ENCODE results near the gene SKI. TPM values are rescaled to one million over a fixed set of nuclear protein-coding genes. Genes with fewer than 3 reads are reported as not detected.
A peak's percentile ranks its signal among the peaks of the same experiment; 100 is the strongest.
"Not testable (repeated sequence)": the region's sequence is repeated elsewhere in the genome, so short reads cannot be mapped to it uniquely, and the experiment has no call there.

The SKI gene
- total RNA-seq, 2 experiments from 2014 or later, result 286 to 324 TPM

- no peak overlapping the region for H3K27ac Mint-ChIP-seq
- H3K27me3 Mint-ChIP-seq, result no peaks in the 10 kb centered on the region
- Histone ChIP-seq H3K4me1 (ENCODE audit: insufficient read depth, low read length) (peaks cover 16% of the 10 kb centered on the region), H3K27ac (ENCODE audit: low read depth in 1 of 2, low read length in 2 of 2) (no peak overlapping the region), H3K27me3 (ENCODE audit: control insufficient read depth in 1 of 2, insufficient read depth in 2 of 2, low read length in 2 of 2) (no peaks in the 10 kb centered on the region), H3K9me3 (ENCODE audit: control insufficient read depth in 1 of 2, insufficient read depth in 1 of 2, low read length in 2 of 2) (no peaks in the 10 kb centered on the region), H3K36me3 (ENCODE audit: insufficient read depth, low read length) (no peaks in the 10 kb centered on the region), H3K4me3 (ENCODE audit: low read length) (no peak overlapping the region)
- ChIA-PET POLR2A (no interaction called here), CTCF (no interaction called here)
- DNase-seq, result no peak
- no peak for TF ChIP-seq CTCF (IDR thresholded peaks at IDR 0.05)
- intact Hi-C loops (cut with DNase I, micrococcal nuclease), result no loop called here
- ATAC-seq (ENCODE audit: poor library complexity), result no peak
- peaks cover 5% of the 10 kb centered on the region for H3K4me1 Mint-ChIP-seq (ENCODE audit: low read depth)
- H3K36me3 Mint-ChIP-seq (ENCODE audit: low read depth), result no peaks in the 10 kb centered on the region
- no peaks in the 10 kb centered on the region for H3K9me3 Mint-ChIP-seq
- no peak overlapping the region for H3K4me3 Mint-ChIP-seq
Measured at GRCh38 chr1:2323451-2323974, 95.4 kb downstream of the SKI start.

GRCh38 chr1:2324553-2325366 lies 96.6 kb downstream of the SKI start:
- Mint-ChIP-seq H3K4me3 (no peak overlapping the region), H3K4me1 (ENCODE audit: low read depth) (peaks cover 5% of the 10 kb centered on the region), H3K27ac (peak overlapping the region; percentile 71), H3K27me3 (no peaks in the 10 kb centered on the region), H3K9me3 (no peaks in the 10 kb centered on the region), H3K36me3 (ENCODE audit: low read depth) (no peaks in the 10 kb centered on the region)
- intact Hi-C loops (cut with DNase I, micrococcal nuclease), result no loop called here
- TF ChIP-seq CTCF (IDR thresholded peaks at IDR 0.05), result no peak
- peaks cover 11% of the 10 kb centered on the region for H3K4me1 ChIP-seq (ENCODE audit: insufficient read depth, low read length)
- no peak overlapping the region for H3K4me3 ChIP-seq (ENCODE audit: low read length)
- ChIA-PET POLR2A (no interaction called here), CTCF (no interaction called here)
- H3K9me3 ChIP-seq (ENCODE audit: control insufficient read depth in 1 of 2, insufficient read depth in 1 of 2, low read length in 2 of 2), result no peaks in the 10 kb centered on the region
- ATAC-seq (ENCODE audit: poor library complexity) (no peak), DNase-seq (no peak)
- no peak overlapping the region for H3K27ac ChIP-seq (ENCODE audit: low read depth in 1 of 2, low read length in 2 of 2)
- H3K36me3 ChIP-seq (ENCODE audit: insufficient read depth, low read length), result no peaks in the 10 kb centered on the region
- H3K27me3 ChIP-seq (ENCODE audit: control insufficient read depth in 1 of 2, insufficient read depth in 2 of 2, low read length in 2 of 2), result no peaks in the 10 kb centered on the region

GRCh38 chr1:2326524-2326923 lies 98.4 kb downstream of the SKI start:
- H3K27me3 ChIP-seq (ENCODE audit: control insufficient read depth in 1 of 2, insufficient read depth in 2 of 2, low read length in 2 of 2), result no peaks in the 10 kb centered on the region
- H3K4me1 Mint-ChIP-seq (ENCODE audit: low read depth), result peaks cover 5% of the 10 kb centered on the region
- no peaks in the 10 kb centered on the region for H3K36me3 ChIP-seq (ENCODE audit: insufficient read depth, low read length)
- no peak for ATAC-seq (ENCODE audit: poor library complexity)
- intact Hi-C loops (cut with DNase I, micrococcal nuclease), result no loop called here
- no peak overlapping the region for H3K27ac Mint-ChIP-seq
- H3K9me3 ChIP-seq (ENCODE audit: control insufficient read depth in 1 of 2, insufficient read depth in 1 of 2, low read length in 2 of 2), result no peaks in the 10 kb centered on the region
- ChIA-PET CTCF (no interaction called here), POLR2A (no interaction called here)
- H3K4me1 ChIP-seq (ENCODE audit: insufficient read depth, low read length), result peaks cover 9% of the 10 kb centered on the region
- H3K9me3 Mint-ChIP-seq, result no peaks in the 10 kb centered on the region
- no peaks in the 10 kb centered on the region for H3K36me3 Mint-ChIP-seq (ENCODE audit: low read depth)
- no peaks in the 10 kb centered on the region for H3K27me3 Mint-ChIP-seq
- TF ChIP-seq CTCF (IDR thresholded peaks at IDR 0.05), result no peak
- H3K4me3 ChIP-seq (ENCODE audit: low read length), result no peak overlapping the region
- H3K27ac ChIP-seq (ENCODE audit: low read depth in 1 of 2, low read length in 2 of 2), result no peak overlapping the region
- no peak for DNase-seq
- no peak overlapping the region for H3K4me3 Mint-ChIP-seq

- intact Hi-C loops (cut with DNase I, micrococcal nuclease), result not testable (repeated sequence)
Measured at GRCh38 chr1:2327162-2327561, 99.0 kb downstream of the SKI start.

More at GRCh38 chr1:2327162-2327561, 99.0 kb downstream of the SKI start:
- ATAC-seq (ENCODE audit: poor library complexity); POLR2A ChIA-PET; H3K27me3 Mint-ChIP-seq; H3K4me3 Mint-ChIP-seq; H3K9me3 ChIP-seq (ENCODE audit: control insufficient read depth in 1 of 2, insufficient read depth in 1 of 2, low read length in 2 of 2); H3K4me1 ChIP-seq (ENCODE audit: insufficient read depth, low read length); H3K36me3 ChIP-seq (ENCODE audit: insufficient read depth, low read length); H3K27ac Mint-ChIP-seq; H3K27me3 ChIP-seq (ENCODE audit: control insufficient read depth in 1 of 2, insufficient read depth in 2 of 2, low read length in 2 of 2); H3K36me3 Mint-ChIP-seq (ENCODE audit: low read depth); H3K4me3 ChIP-seq (ENCODE audit: low read length); H3K9me3 Mint-ChIP-seq; H3K27ac ChIP-seq (ENCODE audit: low read depth in 1 of 2, low read length in 2 of 2); H3K4me1 Mint-ChIP-seq (ENCODE audit: low read depth); DNase-seq; CTCF ChIA-PET: not testable (repeated sequence)

All from CD4-positive, alpha-beta T cell (primary cell).